GM19351 (cell line): ENCODE measurements around the gene GFER.

ENCODE experiments used
- ATAC-seq: cut with Tn5 transposase; IDR thresholded peaks from one replicate; pipeline ENCODE4 v1.9.1; 2021; ENCODE audit warnings: mild to moderate bottlenecking, moderate library complexity; ENCODE audit not compliant: unreplicated experiment

Gene GFER

DNA sequence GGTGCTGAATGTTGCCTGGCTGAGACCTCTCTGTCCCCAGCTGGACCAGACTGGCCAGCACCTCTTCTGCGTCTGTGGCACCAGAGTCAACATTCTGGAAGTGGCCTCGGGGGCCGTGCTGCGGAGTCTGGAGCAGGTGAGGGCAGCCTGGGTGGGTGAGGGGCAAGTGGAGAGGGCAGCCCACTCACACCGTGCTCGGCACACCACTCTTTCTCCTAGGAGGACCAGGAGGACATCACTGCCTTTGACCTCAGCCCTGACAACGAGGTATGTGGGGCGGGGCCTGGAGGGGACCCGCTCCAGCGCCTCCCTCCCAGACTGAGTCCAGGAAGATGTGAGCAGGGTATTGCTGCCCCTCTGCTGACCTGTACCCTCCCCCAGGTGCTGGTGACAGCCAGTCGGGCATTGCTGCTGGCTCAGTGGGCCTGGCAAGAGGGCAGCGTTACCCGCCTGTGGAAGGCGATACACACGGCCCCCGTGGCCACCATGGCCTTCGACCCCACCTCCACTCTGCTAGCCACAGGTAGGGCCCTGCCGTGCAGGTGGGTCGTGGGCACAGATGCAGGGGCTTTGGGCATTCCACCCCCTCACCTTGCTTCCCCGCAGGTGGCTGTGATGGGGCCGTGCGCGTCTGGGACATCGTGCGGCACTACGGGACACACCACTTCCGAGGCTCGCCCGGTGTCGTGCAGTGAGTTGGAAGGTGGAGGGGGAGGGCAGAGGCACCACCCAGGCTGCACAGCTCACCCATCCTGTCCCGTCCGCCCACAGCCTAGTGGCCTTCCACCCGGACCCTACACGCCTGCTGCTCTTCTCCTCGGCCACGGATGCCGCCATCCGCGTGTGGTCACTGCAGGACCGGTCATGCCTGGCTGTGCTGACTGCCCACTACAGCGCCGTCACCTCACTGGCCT is 9.6 kb upstream of the GFER start:
- no peak for ATAC-seq

DNA sequence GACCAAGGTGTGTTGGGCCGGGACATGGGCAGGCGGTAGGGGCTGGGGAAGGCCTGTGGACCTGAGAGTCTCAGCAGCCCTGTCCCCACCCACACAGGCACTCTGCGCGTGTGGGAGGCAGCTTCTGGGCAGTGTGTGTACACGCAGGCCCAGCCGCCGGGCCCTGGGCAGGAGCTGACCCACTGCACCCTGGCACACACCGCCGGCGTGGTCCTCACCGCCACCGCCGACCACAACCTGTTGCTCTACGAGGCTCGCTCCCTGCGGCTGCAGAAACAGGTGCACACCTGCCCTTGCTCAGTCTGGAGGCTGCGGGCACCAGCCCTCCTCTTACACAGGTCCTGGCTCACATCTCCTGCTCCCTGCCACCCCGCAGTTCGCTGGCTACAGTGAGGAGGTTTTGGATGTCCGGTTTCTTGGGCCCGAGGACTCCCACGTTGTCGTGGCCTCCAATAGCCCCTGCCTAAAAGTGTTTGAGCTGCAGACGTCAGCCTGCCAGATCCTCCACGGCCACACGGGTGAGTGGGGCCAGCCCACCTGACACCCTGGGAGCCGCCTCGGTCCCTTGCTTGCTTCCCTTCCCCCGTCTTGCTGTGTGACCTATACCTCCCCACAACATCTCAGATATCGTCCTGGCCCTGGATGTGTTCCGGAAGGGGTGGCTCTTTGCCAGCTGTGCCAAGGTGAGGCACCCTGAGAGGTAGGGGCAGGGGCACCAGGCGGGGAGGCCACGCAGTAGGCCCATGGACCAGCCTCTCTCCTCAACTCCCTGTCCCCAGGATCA is 8.4 kb upstream of the GFER start:
- ATAC-seq, result no peak

DNA sequence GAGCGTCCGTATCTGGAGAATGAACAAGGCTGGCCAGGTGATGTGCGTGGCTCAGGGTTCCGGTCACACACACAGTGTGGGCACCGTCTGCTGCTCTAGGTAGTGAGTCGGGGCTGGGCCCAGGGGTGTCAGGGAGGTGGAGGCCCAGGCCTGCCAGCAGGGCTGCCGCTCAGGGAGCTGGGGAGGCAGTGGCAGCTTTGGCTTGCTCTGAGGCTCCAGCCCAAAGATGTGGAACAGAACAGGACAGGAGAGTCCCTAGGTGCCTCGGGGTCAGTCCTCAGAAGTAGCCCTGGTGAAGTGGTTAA is 7.8 kb upstream of the GFER start:
- ATAC-seq, result no peak

DNA sequence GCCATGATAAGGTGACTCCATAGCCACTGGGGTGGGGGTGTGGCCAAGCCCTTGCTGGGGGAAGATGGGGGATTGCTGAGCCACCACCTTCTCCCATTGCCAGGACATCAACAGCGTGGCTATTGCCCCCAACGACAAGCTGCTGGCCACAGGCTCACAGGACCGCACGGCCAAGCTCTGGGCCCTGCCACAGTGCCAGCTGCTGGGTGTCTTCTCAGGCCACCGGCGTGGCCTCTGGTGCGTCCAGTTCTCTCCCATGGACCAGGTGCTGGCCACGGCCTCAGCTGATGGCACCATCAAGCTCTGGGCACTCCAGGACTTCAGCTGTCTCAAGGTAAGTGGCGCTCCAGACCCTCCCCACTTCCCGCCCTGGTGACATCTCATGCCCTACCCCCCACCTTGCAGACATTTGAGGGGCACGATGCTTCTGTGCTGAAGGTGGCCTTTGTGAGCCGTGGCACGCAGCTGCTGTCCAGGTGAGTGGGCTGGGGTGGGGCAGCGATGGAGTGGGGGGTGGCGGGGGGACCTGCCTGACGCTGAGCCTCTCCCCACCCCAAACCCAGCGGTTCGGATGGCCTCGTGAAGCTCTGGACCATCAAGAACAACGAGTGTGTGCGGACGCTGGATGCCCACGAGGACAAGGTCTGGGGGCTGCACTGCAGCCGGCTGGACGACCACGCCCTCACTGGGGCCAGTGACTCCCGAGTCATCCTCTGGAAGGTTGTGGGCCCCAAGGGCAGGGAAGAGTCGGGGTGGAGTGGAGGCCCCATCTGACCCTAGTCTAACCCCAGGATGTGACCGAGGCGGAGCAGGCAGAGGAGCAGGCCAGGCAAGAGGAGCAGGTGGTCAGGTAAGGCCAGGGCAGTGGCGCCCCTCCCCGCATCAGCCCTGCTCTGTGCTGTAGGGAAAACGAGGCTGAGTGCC is 6.8 kb upstream of the GFER start:
- ATAC-seq, result no peak

DNA sequence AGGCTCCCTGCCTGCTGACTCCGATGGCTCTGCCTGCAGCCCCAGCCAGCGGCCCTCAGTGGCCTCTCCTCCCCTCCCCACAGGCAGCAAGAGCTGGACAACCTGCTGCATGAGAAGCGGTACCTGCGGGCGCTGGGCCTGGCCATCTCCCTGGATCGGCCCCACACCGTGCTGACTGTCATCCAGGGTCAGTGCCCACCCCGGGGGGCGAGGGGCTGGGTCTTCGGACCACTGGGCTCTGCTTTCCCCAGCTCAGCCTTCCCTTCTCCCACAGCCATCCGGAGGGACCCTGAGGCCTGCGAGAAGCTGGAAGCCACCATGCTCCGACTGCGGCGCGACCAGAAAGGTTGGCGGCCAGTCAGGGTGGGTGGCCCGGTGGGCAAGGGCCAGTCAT is 6.1 kb upstream of the GFER start:
- ATAC-seq, result no peak

DNA sequence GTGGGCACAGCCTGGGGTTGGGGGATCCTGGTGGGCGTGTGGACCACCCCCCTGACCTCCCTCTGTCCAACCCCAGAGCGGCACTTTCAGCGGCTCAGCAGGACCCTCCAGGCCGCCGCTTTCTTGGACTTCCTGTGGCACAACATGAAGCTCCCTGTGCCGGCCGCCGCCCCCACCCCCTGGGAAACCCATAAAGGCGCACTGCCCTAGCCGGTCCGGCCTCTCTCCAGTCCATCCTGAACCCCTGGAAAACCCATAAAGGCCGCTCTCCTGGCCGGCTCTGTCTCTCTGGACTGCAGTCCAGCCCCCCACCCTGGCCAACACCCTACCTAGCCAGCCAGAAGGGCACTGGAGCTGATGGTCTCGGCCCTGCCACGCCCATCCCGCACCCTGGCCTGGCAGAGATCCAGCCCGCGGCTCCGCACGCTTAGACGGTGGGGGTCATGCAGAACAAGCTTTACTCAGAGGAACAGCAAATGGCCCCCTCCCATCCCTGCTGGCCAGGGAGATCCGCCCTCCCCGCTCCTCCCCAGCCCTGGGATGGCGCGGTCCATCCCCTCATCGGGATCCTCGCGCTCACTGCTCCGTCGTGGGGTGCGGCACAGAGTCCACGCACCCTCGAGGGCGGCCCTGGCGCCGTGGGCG is 5.4 kb upstream of the GFER start:
- no peak for ATAC-seq

DNA sequence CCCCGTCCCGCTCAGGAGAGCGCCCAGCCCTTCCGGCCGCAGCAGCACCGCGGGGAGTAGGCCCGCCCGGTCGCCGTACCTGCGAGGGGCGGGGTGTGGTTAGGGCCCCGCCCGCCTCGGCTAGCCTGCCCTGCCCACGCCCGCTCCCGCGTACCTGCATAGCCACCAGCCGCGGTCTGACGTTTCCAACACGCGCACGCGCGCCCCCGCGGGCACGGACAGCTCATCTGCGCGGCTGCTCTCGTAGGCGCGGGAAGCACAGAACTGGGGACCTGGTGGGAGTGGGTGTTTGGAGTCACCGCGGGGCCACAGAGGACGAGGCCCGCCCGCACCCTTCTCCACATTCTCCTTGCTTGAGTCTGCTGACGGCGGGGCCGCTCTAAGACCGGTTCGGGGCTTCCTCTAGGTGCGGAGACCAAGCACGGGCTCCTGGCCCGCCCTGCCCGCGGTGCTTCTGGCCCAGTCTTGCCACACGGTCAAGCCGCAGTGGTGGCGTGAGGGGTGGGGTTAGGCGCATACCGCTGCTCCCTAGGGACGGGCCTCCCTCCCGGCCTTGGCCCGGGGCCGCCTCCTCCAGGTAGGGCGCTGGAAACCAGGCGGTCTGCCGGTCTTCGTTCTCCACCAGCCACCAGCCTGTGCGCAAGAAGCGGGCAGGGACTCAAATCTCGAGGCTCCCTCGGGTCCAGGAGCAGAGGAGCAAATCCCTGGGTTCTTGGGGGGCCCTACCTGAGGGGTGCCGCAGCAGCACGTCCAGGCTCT is 4.5 kb upstream of the GFER start:
- no peak for ATAC-seq

DNA sequence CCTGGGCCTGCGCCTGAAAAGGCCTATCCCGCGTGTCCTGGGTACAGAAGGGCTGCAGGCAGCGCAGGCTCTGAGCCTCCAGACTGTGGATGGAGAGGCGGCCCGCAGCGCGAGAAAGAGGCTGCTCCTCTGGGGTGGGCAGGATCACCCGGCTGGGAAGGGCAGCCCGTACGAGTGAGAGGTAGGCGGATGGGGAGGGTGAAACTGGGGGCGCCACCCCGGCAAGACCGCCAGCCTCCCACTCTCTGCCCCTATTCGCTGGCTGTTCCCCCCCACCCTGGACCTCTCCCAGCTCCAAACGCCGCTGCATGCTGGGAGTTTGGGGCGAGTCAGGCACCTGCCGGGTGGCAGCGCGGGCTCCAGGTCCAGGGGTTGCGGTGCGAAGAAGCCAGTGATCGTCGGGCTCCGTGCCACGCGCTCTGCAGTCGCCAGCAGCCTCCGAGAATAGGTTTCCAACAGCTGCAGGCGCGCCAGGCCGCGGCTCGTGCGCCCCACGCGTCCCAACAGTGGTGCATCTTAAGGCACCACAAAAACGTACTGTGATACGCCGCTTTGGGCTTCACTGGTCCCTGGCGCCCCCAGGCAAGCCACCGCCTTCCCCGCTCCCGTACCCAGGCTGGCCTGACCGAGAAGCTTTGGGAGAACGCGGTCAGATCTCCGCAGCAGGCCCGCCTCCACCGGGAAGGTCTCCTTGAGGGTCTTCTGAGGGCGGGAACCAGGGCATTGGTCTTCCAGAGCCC is 3.8 kb upstream of the GFER start:
- ATAC-seq, result no peak

DNA sequence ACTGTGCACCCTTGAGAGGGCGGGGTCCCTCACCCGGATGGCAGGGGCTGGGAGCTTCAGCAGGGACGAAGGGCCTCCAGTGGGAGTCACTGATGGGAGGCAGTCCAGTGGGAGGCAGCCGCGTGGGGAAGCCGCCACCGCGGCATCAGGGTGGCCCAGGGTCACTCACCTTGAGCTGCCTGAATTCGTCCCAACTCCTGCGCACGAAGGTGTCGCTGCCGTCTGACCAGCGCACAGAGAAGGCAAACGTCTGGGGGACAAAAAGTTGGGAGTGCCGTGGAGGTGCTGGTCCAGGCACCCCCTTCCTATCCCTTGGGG is 3.3 kb upstream of the GFER start:
- no peak for ATAC-seq

DNA sequence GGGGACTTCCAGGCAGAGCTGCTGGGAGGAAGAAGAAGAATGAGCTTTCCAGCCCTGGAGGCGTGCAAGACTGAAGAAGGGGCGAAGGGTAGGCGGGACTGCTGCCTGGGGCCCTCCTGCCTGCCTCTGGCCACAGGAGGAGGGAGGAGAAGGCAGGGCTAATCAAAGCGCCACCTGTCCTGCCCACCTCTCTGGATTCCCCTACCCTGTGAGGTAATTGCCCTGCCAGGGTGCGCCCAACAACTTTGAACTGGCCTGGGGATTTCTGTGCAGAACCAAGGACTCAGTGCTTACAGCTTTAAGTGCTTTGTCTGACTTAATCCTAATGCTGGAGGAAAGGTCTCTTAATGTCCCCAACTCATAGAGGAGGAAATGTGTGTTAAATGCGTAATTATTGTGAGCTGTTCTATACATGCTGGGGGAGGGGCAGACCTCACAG is 2.6 kb upstream of the GFER start, which contains the start of gene NOXO1:
Gene NOXO1, minus strand, starts transcription at position 72 of the 439 bp plus-strand sequence. CDS start 290 bp downstream, outside the sequence.
- no peak for ATAC-seq

DNA sequence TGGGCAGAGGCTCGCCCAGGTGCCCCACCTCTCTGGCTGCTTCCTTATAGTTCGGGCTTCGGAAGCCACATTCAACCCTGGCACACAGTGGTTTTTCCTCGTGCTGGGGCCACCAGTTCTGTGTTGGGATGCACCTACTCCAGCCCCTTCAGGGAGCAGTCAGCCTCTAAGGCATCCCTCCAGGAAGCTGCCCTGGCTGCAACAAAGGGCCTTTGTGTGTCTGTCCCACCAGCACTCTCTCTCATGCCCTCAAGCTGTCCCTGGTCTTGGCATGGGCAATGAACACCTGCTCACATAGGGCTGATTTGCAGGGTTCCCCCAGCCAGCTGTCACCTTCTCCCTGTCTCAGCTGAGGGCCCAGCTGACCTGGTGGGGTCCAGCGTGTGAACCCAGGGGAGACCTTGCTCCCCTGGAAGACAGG is 2.0 kb upstream of the GFER start:
- no peak for ATAC-seq

DNA sequence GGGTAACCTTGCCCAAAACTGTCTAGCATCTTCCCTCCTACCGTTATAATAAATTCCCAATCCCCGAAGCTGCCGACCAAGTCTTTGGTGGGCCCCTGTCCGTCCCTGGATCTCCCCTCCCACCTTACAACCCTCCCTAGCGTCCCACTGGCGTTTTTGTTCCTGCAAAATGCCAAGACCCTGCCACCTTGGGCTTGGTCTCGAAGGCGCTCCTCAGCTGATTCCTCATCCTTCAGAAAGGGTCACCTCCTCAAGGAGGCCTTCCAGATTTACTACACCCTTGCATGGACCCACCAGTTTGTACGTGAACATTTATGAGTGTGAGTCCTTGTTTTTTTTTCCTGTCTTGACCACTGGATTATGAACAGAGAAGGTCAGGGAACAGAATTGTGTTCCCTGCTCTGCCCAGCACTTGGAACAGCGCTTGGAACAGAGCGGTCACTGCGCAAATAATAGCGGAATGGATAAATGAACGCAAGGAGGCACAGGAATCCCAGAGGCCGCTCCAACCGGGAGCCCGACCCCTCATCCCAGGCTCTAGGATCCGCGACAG is 926 bp upstream of the GFER start:
- ATAC-seq, result no peak

DNA sequence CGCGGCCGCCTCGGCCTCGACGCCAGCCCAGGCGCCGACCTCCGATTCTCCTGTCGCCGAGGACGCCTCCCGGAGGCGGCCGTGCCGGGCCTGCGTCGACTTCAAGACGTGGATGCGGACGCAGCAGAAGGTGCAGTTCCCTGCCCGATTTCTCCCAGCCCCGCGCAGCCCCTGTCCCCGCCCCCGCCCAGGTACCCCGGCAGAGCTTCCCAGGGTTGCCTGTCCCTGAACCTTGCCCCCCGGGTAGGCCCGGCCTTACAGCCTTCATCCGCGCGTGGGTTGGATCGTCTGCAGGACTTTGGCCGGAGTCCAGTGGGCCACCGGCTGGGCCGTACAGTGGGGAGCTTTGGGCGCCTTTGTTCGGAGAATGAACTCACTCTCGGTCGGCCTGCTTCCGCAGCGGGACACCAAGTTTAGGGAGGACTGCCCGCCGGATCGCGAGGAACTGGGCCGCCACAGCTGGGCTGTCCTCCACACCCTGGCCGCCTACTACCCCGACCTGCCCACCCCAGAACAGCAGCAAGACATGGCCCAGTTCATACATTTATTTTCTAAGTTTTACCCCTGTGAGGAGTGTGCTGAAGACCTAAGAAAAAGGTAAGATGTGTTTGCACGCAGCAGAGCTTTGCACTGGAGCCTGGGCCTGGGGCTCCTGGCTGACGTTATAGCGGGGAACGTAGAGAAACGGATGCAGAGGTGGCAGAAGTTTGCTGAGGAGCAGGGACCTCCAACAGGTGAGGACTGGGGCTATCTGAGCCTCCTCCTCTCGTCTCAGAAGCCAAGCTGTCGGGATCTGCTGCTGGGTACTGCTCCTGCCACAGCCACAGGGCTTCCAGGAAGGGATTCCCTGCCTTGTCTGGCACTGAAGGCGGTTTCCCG is 593 bp downstream of the GFER start:
- peak; percentile 15 for ATAC-seq

DNA sequence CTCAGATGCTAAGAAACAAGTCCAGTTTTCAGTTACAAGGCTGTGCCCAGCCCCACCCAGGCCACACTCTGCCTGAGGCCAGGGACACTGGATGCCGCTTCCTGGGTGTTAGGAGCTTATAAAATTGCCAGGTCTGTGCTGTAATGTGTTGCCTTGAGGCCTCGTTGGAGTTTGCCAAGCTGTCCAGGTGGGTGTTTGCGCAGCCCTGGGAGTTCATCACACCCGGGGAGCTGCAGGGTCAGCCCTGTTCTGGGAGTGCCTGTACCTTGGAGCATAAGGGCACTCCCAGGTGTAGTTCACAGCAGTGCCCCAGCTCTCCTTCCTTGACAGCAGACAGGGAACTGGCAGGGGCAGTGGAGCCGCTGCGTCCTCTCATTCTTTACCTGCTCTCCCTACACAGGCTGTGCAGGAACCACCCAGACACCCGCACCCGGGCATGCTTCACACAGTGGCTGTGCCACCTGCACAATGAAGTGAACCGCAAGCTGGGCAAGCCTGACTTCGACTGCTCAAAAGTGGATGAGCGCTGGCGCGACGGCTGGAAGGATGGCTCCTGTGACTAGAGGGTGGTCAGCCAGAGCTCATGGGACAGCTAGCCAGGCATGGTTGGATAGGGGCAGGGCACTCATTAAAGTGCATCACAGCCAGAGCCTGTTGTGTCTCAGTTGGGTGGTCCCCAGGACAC is 1.6 kb downstream of the GFER start:
- ATAC-seq, result no peak

DNA sequence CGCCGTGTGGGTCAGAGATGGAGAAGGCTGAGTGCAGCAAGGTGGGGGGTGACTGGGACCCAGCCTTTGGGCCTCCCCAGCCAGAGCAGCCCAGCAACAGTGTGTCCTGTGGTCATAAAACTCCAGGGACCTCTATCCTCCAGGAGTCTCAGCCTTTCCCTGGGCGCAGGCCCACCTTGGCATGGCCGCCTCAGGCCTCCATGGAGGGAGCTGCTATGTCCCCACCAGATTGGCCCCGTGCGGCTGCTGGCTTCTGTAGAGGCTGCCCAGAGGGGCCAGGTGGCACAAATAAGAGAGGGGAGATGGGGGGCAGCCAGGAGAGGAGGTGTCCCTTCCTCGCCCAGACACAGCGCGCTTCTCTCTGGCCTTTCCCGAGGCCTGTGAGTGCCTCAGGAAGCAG is 3.2 kb downstream of the GFER start:
- no peak for ATAC-seq

DNA sequence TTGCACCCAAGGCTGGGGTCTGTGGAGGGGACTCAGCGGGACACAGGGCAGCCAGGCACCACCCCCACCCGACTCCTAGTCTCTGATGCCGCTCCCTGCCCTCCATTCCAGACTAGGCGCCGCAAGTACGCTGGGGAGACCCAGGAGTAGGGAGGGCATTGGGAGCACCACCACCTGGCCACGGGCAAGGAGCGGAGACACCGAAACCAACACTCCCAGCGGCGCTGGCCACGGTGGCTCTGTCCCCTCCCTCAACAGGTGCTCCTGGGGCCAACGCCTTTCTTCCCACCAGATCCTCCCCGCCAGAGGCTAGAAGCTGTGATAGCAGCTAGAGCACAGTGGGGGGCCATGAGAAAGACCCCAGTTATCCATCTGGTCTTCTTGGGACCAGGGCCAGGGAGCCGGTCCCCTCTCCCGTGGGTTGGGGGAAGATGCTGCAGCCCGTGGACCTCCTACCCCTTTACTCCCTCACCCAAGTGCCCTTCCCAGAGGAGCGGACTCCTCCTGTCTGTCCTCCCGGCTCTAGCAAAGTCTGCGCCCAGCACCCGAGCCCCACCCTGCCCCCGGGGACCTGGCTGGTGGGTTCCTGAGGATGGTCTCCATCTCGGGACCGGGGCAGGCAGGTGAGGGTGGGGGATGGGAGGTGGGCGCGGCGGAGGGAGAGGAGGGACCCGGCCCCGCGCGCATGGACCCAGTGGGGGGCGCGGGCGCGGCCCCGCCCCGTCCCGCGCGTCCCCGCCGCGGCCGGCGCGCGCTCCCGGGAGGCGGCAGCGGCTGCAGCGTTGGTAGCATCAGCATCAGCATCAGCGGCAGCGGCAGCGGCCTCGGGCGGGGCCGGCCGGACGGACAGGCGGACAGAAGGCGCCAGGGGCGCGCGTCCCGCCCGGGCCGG is 5.5 kb downstream of the GFER start, which contains the start of gene SYNGR3:
Gene SYNGR3, plus strand, starts transcription at position 762 of the 892 bp plus-strand sequence. CDS start 133 bp downstream, outside the sequence.
- ATAC-seq, result no peak

DNA sequence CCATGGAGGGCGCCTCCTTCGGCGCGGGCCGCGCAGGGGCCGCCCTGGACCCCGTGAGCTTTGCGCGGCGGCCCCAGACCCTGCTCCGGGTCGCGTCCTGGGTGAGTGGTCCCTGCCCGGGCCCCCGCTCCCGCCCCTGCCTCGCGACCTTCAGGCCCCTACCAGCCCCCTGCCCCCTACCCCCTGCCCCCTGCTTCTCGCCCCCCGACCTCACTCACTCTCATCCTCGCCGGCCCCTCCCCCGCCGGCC is 6.0 kb downstream of the GFER start:
- ATAC-seq, result no peak
